GM12865 (cell line): ENCODE measurements around the gene TPRX1.
"Not testable (repeated sequence)": the region's sequence is repeated elsewhere in the genome, so short reads cannot be mapped to it uniquely, and the experiment has no call there.

ENCODE experiments used
- DNase-seq: peaks from one replicate; pipeline ENCODE4 v3.0.0; 2010; ENCODE audit warnings: low read depth
- H3K4me3 ChIP-seq: 2 replicates; pipeline ENCODE4 v1.5.1; 2011; ENCODE audit warnings: mild to moderate bottlenecking, low read depth, low read length, control low read depth
- CTCF ChIP-seq: IDR thresholded peaks from 2 replicates; pipeline ENCODE4 v1.5.1; 2011; ENCODE audit warnings: low read length, control low read depth, low read depth, inconsistent platforms; ENCODE audit not compliant: insufficient read depth; ENCODE audit errors: missing control alignments

The TPRX1 gene

GRCh38 chr19:47798904-47799266 lies 5.5 kb downstream of the TPRX1 start:
- no peak overlapping the region for H3K4me3 ChIP-seq
- no peak for TF ChIP-seq CTCF
- DNase-seq = no peak

- no peak overlapping the region for H3K4me3 ChIP-seq
- no peak for DNase-seq
- no peak for TF ChIP-seq CTCF
Observed at GRCh38 chr19:47797996-47798903, 6.1 kb downstream of the TPRX1 start.

GRCh38 chr19:47796785-47797184 lies 7.6 kb downstream of the TPRX1 start:
- no peak for TF ChIP-seq CTCF
- no peak for DNase-seq
- H3K4me3 ChIP-seq = no peak overlapping the region

GRCh38 chr19:47794526-47794925 lies 9.8 kb downstream of the TPRX1 start:
- no peak for DNase-seq
- no peak for TF ChIP-seq CTCF
- H3K4me3 ChIP-seq = no peak overlapping the region

GRCh38 chr19:47792616-47793015 lies 11.7 kb downstream of the TPRX1 start:
- TF ChIP-seq CTCF = no peak

GRCh38 chr19:47790398-47790814 lies 13.9 kb downstream of the TPRX1 start:
- peak; percentile 73 for DNase-seq
- peak; percentile 84 for TF ChIP-seq CTCF
- no peak overlapping the region for H3K4me3 ChIP-seq

More at GRCh38 chr19:47792616-47793015, 11.7 kb downstream of the TPRX1 start:
- no peak for DNase-seq
- no peak overlapping the region for H3K4me3 ChIP-seq

- not testable (repeated sequence) for DNase-seq, H3K4me3 ChIP-seq
Observed at GRCh38 chr19:47789811-47790210, 14.5 kb downstream of the TPRX1 start.

GRCh38 chr19:47787307-47787706 lies 17.0 kb downstream of the TPRX1 start:
- H3K4me3 ChIP-seq, DNase-seq: not testable (repeated sequence)
